HG03045 (cell line): ENCODE data around the gene RHOG.

ENCODE experiments used
- ATAC-seq: cut with Tn5 transposase; IDR thresholded peaks from one replicate; pipeline ENCODE4 v1.9.1; 2021; ENCODE audit warnings: mild to moderate bottlenecking, moderate library complexity; ENCODE audit not compliant: unreplicated experiment

The RHOG gene

GRCh38 chr11:3860375-3860774 is 19.6 kb upstream of the RHOG start:
- no peak for ATAC-seq

GRCh38 chr11:3859373-3859881 is 18.7 kb upstream of the RHOG start:
- peak; percentile 35 for ATAC-seq

- ATAC-seq = no peak
These were observed 16.9 kb upstream of the RHOG start for GRCh38 chr11:3857628-3858027.

- no peak for ATAC-seq
These were observed 16.2 kb upstream of the RHOG start for GRCh38 chr11:3856856-3857553.

- ATAC-seq = peak; percentile 14
These were observed 15.2 kb upstream of the RHOG start for GRCh38 chr11:3855808-3856491.

- peak; percentile 67 for ATAC-seq
These were observed 14.4 kb upstream of the RHOG start, which contains the start of gene STIM1 for GRCh38 chr11:3854977-3855807. Gene STIM1 (plus strand): TSS chr11:3855664. CDS start chr11:3856271, 607 bp downstream.

GRCh38 chr11:3854660-3854976 is 13.9 kb upstream of the RHOG start:
- no peak for ATAC-seq

- ATAC-seq = peak; percentile 22
These were observed 13.3 kb upstream of the RHOG start for GRCh38 chr11:3853899-3854659.

- no peak for ATAC-seq
These were observed 12.7 kb upstream of the RHOG start for GRCh38 chr11:3853545-3853842.

GRCh38 chr11:3849297-3849874 is 8.6 kb upstream of the RHOG start:
- ATAC-seq = no peak

GRCh38 chr11:3845670-3846069 is 4.9 kb upstream of the RHOG start:
- ATAC-seq = no peak

- ATAC-seq = no peak
These were observed 4.5 kb upstream of the RHOG start for GRCh38 chr11:3845246-3845645.

GRCh38 chr11:3843326-3843725 is 2.6 kb upstream of the RHOG start:
- ATAC-seq = no peak

- ATAC-seq = peak; percentile 53
These were observed 929 bp upstream of the RHOG start for GRCh38 chr11:3841426-3842350.

- ATAC-seq = no peak
These were observed 522 bp downstream of the RHOG start for GRCh38 chr11:3840004-3840869.

GRCh38 chr11:3838504-3838903 is 2.3 kb downstream of the RHOG start:
- no peak for ATAC-seq

- no peak for ATAC-seq
These were observed 3.0 kb downstream of the RHOG start for GRCh38 chr11:3837793-3838192.

GRCh38 chr11:3836903-3837302 is 3.9 kb downstream of the RHOG start:
- no peak for ATAC-seq

- ATAC-seq = no peak
These were observed 5.0 kb downstream of the RHOG start for GRCh38 chr11:3835751-3836150.
